ENCODE data around the gene B3GNT2.

Gene B3GNT2

GRCh38 chr2:62217421-62217820 is 21.5 kb downstream of the B3GNT2 start:
- no peak for FAIRE-seq

DNA sequence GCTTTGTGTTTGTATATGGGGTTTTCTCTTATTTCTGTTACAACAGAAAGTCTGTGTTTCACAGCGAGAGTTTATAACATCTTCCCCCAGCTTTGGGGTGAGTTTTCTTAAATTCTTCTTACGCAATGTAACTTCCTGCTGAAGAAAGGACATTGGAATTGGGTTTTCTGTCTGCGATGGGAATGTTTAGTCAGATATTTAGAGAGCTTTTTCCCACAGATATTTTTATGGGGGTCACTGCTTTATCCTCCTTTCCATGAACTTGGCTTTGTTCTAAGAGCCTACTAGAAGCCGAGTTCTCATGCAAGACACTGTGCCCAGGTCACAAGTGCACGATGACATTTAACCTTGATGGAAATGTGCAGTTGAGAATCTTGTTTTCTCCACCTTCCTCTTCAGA is 22.1 kb downstream of the B3GNT2 start:
- FAIRE-seq (no peak), DNase-seq (ENCODE audit: insufficient read length, low spot score) (no peak)
- TF ChIP-seq CTCF (IDR thresholded peaks at IDR 0.05; ENCODE audit: insufficient read depth, missing control alignments): no peak

More at GRCh38 chr2:62217421-62217820, 21.5 kb downstream of the B3GNT2 start:
- no peak for TF ChIP-seq CTCF (IDR thresholded peaks at IDR 0.05; ENCODE audit: insufficient read depth, missing control alignments)
- no peak for DNase-seq (ENCODE audit: insufficient read length, low spot score)

GRCh38 chr2:62219407-62220159 is 23.7 kb downstream of the B3GNT2 start:
- FAIRE-seq (no peak), DNase-seq (ENCODE audit: insufficient read length, low spot score) (no peak)
- no peak for TF ChIP-seq CTCF (IDR thresholded peaks at IDR 0.05; ENCODE audit: insufficient read depth, missing control alignments)

GRCh38 chr2:62221141-62221540 is 25.2 kb downstream of the B3GNT2 start:
- DNase-seq (ENCODE audit: insufficient read length, low spot score) (no peak), FAIRE-seq (no peak)
- no peak for TF ChIP-seq CTCF (IDR thresholded peaks at IDR 0.05; ENCODE audit: insufficient read depth, missing control alignments)

GRCh38 chr2:62222171-62222570 is 26.3 kb downstream of the B3GNT2 start:
- DNase-seq (ENCODE audit: insufficient read length, low spot score) (no peak), FAIRE-seq (no peak)
- no peak for TF ChIP-seq CTCF (IDR thresholded peaks at IDR 0.05; ENCODE audit: insufficient read depth, missing control alignments)

DNA sequence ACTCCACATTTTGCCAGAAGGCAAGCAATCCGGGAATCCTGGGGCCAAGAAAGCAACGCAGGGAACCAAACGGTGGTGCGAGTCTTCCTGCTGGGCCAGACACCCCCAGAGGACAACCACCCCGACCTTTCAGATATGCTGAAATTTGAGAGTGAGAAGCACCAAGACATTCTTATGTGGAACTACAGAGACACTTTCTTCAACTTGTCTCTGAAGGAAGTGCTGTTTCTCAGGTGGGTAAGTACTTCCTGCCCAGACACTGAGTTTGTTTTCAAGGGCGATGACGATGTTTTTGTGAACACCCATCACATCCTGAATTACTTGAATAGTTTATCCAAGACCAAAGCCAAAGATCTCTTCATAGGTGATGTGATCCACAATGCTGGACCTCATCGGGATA is 26.8 kb downstream of the B3GNT2 start:
- no peak for TF ChIP-seq CTCF (IDR thresholded peaks at IDR 0.05; ENCODE audit: insufficient read depth, missing control alignments)
- no peak for DNase-seq (ENCODE audit: insufficient read length, low spot score)
- no peak for FAIRE-seq

- no peak for DNase-seq (ENCODE audit: insufficient read length, low spot score)
- FAIRE-seq: no peak
- TF ChIP-seq CTCF (IDR thresholded peaks at IDR 0.05; ENCODE audit: insufficient read depth, missing control alignments): no peak
Observed at GRCh38 chr2:62224976-62225375, 29.1 kb downstream of the B3GNT2 start.

All from D721Med (cell line).